IMR-90 (cell line): Measurements from ENCODE around the gene CDC6. TPM values are rescaled to one million over a fixed set of nuclear protein-coding genes. Genes with fewer than 3 reads are reported as not detected.

ENCODE experiments used
- ATAC-seq: fragments of 200-7000 bp; cut with Tn5 transposase; 2 replicates; pipeline ENCODE4 v1.9.1; 2020; ENCODE audit warnings: low read depth, mild to moderate bottlenecking, moderate library complexity
- BruUV-seq: library from RNA; stranded (reverse); fragments of 400-500 nt; replicated peaks from 2 replicates; lab custom pipeline; 2021; lab: Mats Ljungman, UMichigan
- CTCF ChIA-PET: fragments of 300-600 bp; formaldehyde crosslinking; extraction: SDS; loops from one replicate; lab custom pipeline; 2021; ENCODE audit warnings: antibody characterized with exemption; lab: Yijun Ruan, JAX
- POLR2A ChIA-PET: fragments of 300-600 bp; sonication (Branson Sonifier 250); formaldehyde crosslinking; loops from one replicate; lab custom pipeline; 2022; ENCODE audit warnings: antibody characterized with exemption; ENCODE audit not compliant: unreplicated experiment; lab: Charles Lee
- DNase-seq: peaks from one replicate; pipeline ENCODE4 v3.0.0; 2013
- H2AFZ ChIP-seq: replicated peaks from 2 replicates; pipeline ENCODE3; 2013; ENCODE audit warnings: low read length, mild to moderate bottlenecking; ENCODE audit not compliant: poor library complexity
- H2AK5ac ChIP-seq: 2 replicates; pipeline ENCODE4 v1.6.1; 2013; ENCODE audit warnings: low read depth, low read length, inconsistent platforms
- H2AK9ac ChIP-seq: replicated peaks from 2 replicates; pipeline ENCODE3; 2013; ENCODE audit warnings: mild to moderate bottlenecking, low read depth, low read length, moderate library complexity; ENCODE audit not compliant: poor library complexity
- H2BK120ac ChIP-seq: 2 replicates; pipeline ENCODE4 v1.6.1; 2013; ENCODE audit warnings: low read depth, low read length, inconsistent platforms
- H2BK15ac ChIP-seq: 3 replicates; pipeline ENCODE4 v1.6.1; 2013; ENCODE audit warnings: low read depth, low read length, inconsistent platforms
- H2BK20ac ChIP-seq: 2 replicates; pipeline ENCODE4 v1.6.1; 2013; ENCODE audit warnings: low read depth, mild to moderate bottlenecking, inconsistent platforms, low read length, moderate library complexity
- H2BK5ac ChIP-seq: 2 replicates; pipeline ENCODE4 v1.6.1; 2013; ENCODE audit warnings: mild to moderate bottlenecking, low read depth, low read length, inconsistent platforms; ENCODE audit not compliant: poor library complexity, severe bottlenecking
- H3K14ac ChIP-seq: replicated peaks from 2 replicates; pipeline ENCODE4 v1.6.1; 2013; ENCODE audit warnings: low read depth, low read length, inconsistent platforms
- H3K18ac ChIP-seq: 2 replicates; pipeline ENCODE4 v1.6.1; 2013; ENCODE audit warnings: low read depth, low read length, control low read depth
- H3K23ac ChIP-seq: 2 replicates; pipeline ENCODE4 v1.6.1; 2013; ENCODE audit warnings: low read depth, low read length, inconsistent platforms
- H3K27ac ChIP-seq: 2 replicates; pipeline ENCODE4 v1.5.1; 2013; ENCODE audit warnings: mild to moderate bottlenecking, control low read depth, low read length; ENCODE audit not compliant: insufficient read depth
- H3K27me3 ChIP-seq: 2 replicates; pipeline ENCODE4 v1.6.1; 2013; ENCODE audit warnings: low read length; ENCODE audit not compliant: control insufficient read depth, insufficient read depth
- H3K36me3 ChIP-seq: 2 replicates; pipeline ENCODE4 v1.6.1; 2013; ENCODE audit warnings: low read length, mixed read lengths; ENCODE audit not compliant: control insufficient read depth, insufficient read depth
- H3K4ac ChIP-seq: 2 replicates; pipeline ENCODE4 v1.6.1; 2013; ENCODE audit warnings: low read depth, low read length, inconsistent platforms
- H3K4me1 ChIP-seq: 2 replicates; pipeline ENCODE4 v1.6.1; 2013; ENCODE audit warnings: low read length, mixed read lengths; ENCODE audit not compliant: control insufficient read depth, insufficient read depth
- H3K4me2 ChIP-seq: 2 replicates; pipeline ENCODE4 v1.6.1; 2013; ENCODE audit warnings: low read depth, mild to moderate bottlenecking, control low read depth, low read length, moderate library complexity
- H3K4me3 ChIP-seq: 2 replicates; pipeline ENCODE4 v1.5.1; 2013; ENCODE audit warnings: low read depth, mild to moderate bottlenecking, control low read depth, low read length, moderate library complexity; ENCODE audit not compliant: insufficient read depth
- H3K56ac ChIP-seq: 2 replicates; pipeline ENCODE4 v1.6.1; 2013; ENCODE audit warnings: low read length, inconsistent platforms; ENCODE audit not compliant: insufficient read depth; ENCODE audit errors: extremely low read depth
- H3K79me1 ChIP-seq, 2 experiments: 2 replicates each; pipeline ENCODE4 v1.6.1; 2013; ENCODE audit warnings: low read length in 2 of 2, inconsistent platforms in 1 of 2, low read depth in 1 of 2
- H3K9ac ChIP-seq: 2 replicates; pipeline ENCODE4 v1.6.1; 2013; ENCODE audit warnings: low read depth, low read length, control low read depth
- H3K9me1 ChIP-seq: 2 replicates; pipeline ENCODE4 v1.6.1; 2013; ENCODE audit warnings: low read length, inconsistent platforms; ENCODE audit not compliant: insufficient read depth
- H3K9me3 ChIP-seq: 2 replicates; pipeline ENCODE4 v1.6.1; 2013; ENCODE audit warnings: low read length; ENCODE audit not compliant: control insufficient read depth, insufficient read depth
- H4K20me1 ChIP-seq: 2 replicates; pipeline ENCODE4 v1.6.1; 2013; ENCODE audit warnings: low read length, inconsistent platforms; ENCODE audit not compliant: insufficient read depth
- H4K5ac ChIP-seq: 2 replicates; pipeline ENCODE4 v1.6.1; 2013; ENCODE audit warnings: mild to moderate bottlenecking, low read depth, low read length, control low read depth
- H4K8ac ChIP-seq, 2 experiments: 2 replicates each; pipeline ENCODE4 v1.6.1; 2013; ENCODE audit warnings: low read depth in 2 of 2, low read length in 2 of 2, control low read depth in 1 of 2, inconsistent platforms in 1 of 2
- H4K91ac ChIP-seq: 2 replicates; pipeline ENCODE4 v1.6.1; 2013; ENCODE audit warnings: low read depth, low read length, inconsistent platforms; ENCODE audit not compliant: insufficient read depth
- CHD1 ChIP-seq: IDR thresholded peaks from 2 replicates; pipeline ENCODE4 v1.6.1; 2012; ENCODE audit warnings: low read depth, low read length, improper control_type of control experiment
- MAFK ChIP-seq: IDR thresholded peaks from 2 replicates; pipeline ENCODE4 v1.6.1; 2012; ENCODE audit warnings: low read depth, low read length, improper control_type of control experiment
- MXI1 ChIP-seq: IDR thresholded peaks from 2 replicates; pipeline ENCODE4 v1.6.1; 2012; ENCODE audit warnings: low read depth, mild to moderate bottlenecking, low read length, moderate library complexity, borderline replicate concordance
- NFE2L2 ChIP-seq: fragments of 150-350 bp; IDR thresholded peaks from 2 replicates; pipeline ENCODE4 v1.6.1; 2016; ENCODE audit warnings: low read depth, mild to moderate bottlenecking, low read length
- RCOR1 ChIP-seq: IDR thresholded peaks from 2 replicates; pipeline ENCODE4 v1.6.1; 2012; ENCODE audit warnings: mild to moderate bottlenecking, low read length, improper control_type of control experiment; ENCODE audit not compliant: insufficient replicate concordance
- SMC3 ChIP-seq: fragments of 150-350 bp; IDR thresholded peaks from 2 replicates; pipeline ENCODE4 v1.6.1; 2016; ENCODE audit warnings: low read depth, mild to moderate bottlenecking, antibody characterized with exemption, low read length, moderate library complexity
- WGBS, 2 experiments: methylation state at CpG; one replicate each; pipeline versions ENCODE4 v1.1.5 to v1.1.7; 2013; ENCODE audit warnings: missing lambda C conversion rate in 2 of 2; ENCODE audit not compliant: insufficient read length in 1 of 2; ENCODE audit errors: extremely low coverage in 2 of 2; 5-methylcytosine and 5-hydroxymethylcytosine counted together
- dilution Hi-C: fragments of 300-500 bp; cut with HindIII; formaldehyde crosslinking; loops from one replicate; pipeline ENCODE4 v1.14.3; 2018; ENCODE audit warnings: low sequenced_read_pairs; ENCODE audit not compliant: unreplicated experiment
- in situ Hi-C: fragments of 300-500 bp; cut with MboI; formaldehyde crosslinking; loops from 3 replicates; pipeline ENCODE4 v1.14.3; 2019; ENCODE audit warnings: low sequenced_read_pairs, inconsistent platforms, mixed read lengths
- intact Hi-C: fragments of 100-400 bp; cut with micrococcal nuclease; formaldehyde crosslinking; loops from 2 replicates; pipeline ENCODE4 v1.10.0; 2022
- polyA plus RNA-seq, 3 experiments: library from polyadenylated mRNA; depleted of rRNA; stranded (reverse); fragments of >200 nt; gene quantifications; 2 replicates each; pipeline ENCODE4 v1.2.3, GENCODE V29; 2012; ENCODE audit warnings: low replicate concordance in 1 of 3
- total RNA-seq: library from RNA; depleted of rRNA; stranded (reverse); fragments of >200 nt; gene quantifications from 2 replicates; pipeline ENCODE4 v1.2.3, GENCODE V29; 2012
- TF ChIP-seq, protein P1 (sequence below): fragments of 150-350 bp; IDR thresholded peaks from 2 replicates; pipeline ENCODE4 v1.6.1; 2017; ENCODE audit warnings: mild to moderate bottlenecking, antibody characterized with exemption, low read length, low read depth

CDC6 gene
- total and polyA plus RNA-seq, 2 of the 4 experiments (the other 2 are of a cell fraction): 15.3 to 25.6 TPM

DNA sequence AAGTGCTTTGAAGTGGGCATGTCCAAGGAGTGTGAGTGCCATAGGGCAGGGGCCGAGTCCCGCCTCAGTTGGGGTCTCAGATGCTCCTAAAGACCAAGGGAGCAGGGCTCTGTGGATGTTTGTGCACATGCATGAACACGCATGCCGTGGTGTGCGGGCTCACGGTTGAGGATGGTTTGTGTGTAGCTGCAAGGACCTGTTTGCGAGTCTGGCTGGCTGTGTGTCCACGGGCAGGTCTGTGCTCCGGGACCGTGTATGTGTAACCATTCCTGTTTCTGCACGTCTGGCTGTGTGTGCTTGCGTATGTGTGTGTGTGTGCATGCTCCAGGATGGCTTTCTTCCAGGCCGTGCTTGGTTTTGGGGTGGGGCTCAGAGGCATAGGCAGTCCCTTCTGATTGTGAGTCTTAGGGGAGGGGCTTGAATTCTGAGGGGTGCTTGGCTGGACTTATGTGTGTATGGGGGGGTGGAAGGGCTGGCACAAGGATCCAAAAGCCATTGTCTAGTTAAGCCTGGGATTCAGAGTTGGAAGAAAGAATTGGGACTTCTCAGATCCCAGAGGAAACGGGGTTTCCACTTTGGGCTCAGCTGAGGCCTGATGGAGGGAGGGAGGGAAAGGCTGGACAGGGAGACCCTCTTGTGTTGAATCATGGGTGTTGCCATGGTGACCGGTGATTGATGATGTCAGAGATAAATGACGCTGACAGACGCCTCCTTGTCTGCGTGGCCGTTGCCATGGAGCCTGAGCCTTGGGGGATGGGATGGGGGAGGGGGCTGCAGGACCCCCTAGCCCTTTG is 62.4 kb downstream of the CDC6 start (continued):
- no peak for TF ChIP-seq NFE2L2
- no peak for TF ChIP-seq RCOR1

DNA sequence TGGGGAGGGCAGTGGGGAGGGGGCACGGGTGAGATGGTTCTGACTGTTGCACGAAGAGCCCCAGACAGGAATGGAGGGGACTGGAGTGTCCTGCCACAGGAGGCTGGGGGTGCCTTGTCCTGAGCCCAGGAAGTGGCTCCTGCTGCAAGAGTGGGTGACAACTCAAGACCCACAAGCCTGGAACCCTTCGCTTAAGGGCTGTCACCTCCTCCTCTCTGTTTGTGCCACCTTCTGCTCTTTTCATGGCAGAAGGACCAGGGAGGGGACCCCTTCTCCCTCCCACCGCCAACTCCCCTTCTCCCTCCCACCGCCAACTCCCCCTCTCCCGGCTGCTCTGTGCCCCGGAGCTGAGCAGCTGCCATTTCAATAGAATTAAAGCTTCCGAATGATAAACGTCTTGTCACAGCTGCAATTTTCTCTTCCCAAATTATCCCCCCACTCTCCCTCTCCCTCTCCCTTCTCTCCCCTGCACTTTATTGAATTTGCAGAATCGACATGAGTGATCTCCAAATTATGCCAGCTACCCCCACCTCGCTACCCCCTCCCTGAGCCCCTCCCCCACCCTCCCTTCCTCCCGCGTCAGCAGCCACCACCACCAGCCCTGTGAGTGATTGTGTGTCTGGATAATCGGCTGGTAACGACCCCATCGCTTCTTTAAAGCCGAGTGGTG is 63.1 kb downstream of the CDC6 start:
- H3K9me3 ChIP-seq: no peaks in the 10 kb centered on the region
- H2AFZ ChIP-seq: no peak overlapping the region
- H2BK20ac ChIP-seq: no peak overlapping the region
- H2BK15ac ChIP-seq: no peak overlapping the region
- H2BK120ac ChIP-seq: no peak overlapping the region
- no peak overlapping the region for H3K56ac ChIP-seq
- no peak overlapping the region for H3K9ac ChIP-seq
- H3K27ac ChIP-seq: no peak overlapping the region
- H2BK5ac ChIP-seq: no peak overlapping the region
- no peak for ATAC-seq
- TF ChIP-seq, protein P1, sequence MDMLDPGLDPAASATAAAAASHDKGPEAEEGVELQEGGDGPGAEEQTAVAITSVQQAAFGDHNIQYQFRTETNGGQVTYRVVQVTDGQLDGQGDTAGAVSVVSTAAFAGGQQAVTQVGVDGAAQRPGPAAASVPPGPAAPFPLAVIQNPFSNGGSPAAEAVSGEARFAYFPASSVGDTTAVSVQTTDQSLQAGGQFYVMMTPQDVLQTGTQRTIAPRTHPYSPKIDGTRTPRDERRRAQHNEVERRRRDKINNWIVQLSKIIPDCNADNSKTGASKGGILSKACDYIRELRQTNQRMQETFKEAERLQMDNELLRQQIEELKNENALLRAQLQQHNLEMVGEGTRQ: no peak
- TF ChIP-seq CHD1 (no peak), MXI1 (no peak), NFE2L2 (no peak), MAFK (no peak), SMC3 (no peak)
- no peak overlapping the region; the same call in 1 of the 2 replicates for H3K4ac ChIP-seq
- H4K20me1 ChIP-seq: peaks cover 66% of the 10 kb centered on the region
- in situ Hi-C loops (loop anchor here (5.0 to 25.0 kb wide), 4 partner anchors 49 to 1311 kb away; partner anchors contain the start of genes KRT27, KRT28 and WIPF2), intact Hi-C loops (no loop called here), dilution Hi-C loops (no loop called here)
- no TSS peak for BruUV-seq
- peaks cover 37% of the 10 kb centered on the region for H3K4me1 ChIP-seq
- no peaks in the 10 kb centered on the region for H3K27me3 ChIP-seq
- no peak overlapping the region for H4K8ac ChIP-seq
- no peak overlapping the region for H2AK5ac ChIP-seq
- no peak overlapping the region for H4K5ac ChIP-seq
- H3K9me1 ChIP-seq: peaks cover 13% of the 10 kb centered on the region
- no peak overlapping the region for H3K4me2 ChIP-seq
- no peak overlapping the region for H3K4me3 ChIP-seq
- WGBS, 2 experiments: 68% methylated on average over 6 of the region's 17 CpGs; no CpG with 5 or more reads in 1 of the 2 experiments
- H3K18ac ChIP-seq: no peak overlapping the region
- peaks cover 35 to 85% of the 10 kb centered on the region in 2 experiments for H3K79me1 ChIP-seq
- ChIA-PET CTCF (interaction anchor here (1.0 kb wide), 1 partner anchor 32 kb away, joined by 3 read pairs; no protein-coding TSS in a partner anchor), POLR2A (no interaction called here)
- no peak overlapping the region for H2AK9ac ChIP-seq
- no peak overlapping the region for H4K91ac ChIP-seq
- no peak for DNase-seq
- H3K36me3 ChIP-seq: peaks cover 59% of the 10 kb centered on the region
- H3K23ac ChIP-seq: no peak overlapping the region
- no peak overlapping the region for H3K14ac ChIP-seq
